GM19463 (cell line): ENCODE results near the gene PIEZO1.

Source experiments
- ATAC-seq: cut with Tn5 transposase; IDR thresholded peaks from one replicate; pipeline ENCODE4 v1.9.1; 2021; ENCODE audit warnings: mild to moderate bottlenecking, moderate library complexity; ENCODE audit not compliant: unreplicated experiment

Gene PIEZO1

GRCh38 chr16:88816736-88817535 lies 31.9 kb upstream of the PIEZO1 start:
- ATAC-seq = no peak

- ATAC-seq = no peak
Observed at GRCh38 chr16:88815901-88816589, 31.0 kb upstream of the PIEZO1 start.

GRCh38 chr16:88815227-88815626 lies 30.2 kb upstream of the PIEZO1 start:
- ATAC-seq = no peak

GRCh38 chr16:88814144-88814502 lies 29.1 kb upstream of the PIEZO1 start:
- no peak for ATAC-seq

GRCh38 chr16:88813269-88814143 lies 28.5 kb upstream of the PIEZO1 start:
- no peak for ATAC-seq

- ATAC-seq = no peak
Observed at GRCh38 chr16:88812513-88813268, 27.7 kb upstream of the PIEZO1 start.

- ATAC-seq = peak; percentile 67
Observed at GRCh38 chr16:88811769-88812512, 26.9 kb upstream of the PIEZO1 start, which contains the start of gene APRT. Gene APRT (minus strand): TSS chr16:88811928. CDS start chr16:88811899, 29 bp downstream.

GRCh38 chr16:88810912-88811768 lies 26.1 kb upstream of the PIEZO1 start:
- peak; percentile 35 for ATAC-seq

GRCh38 chr16:88810166-88810911 lies 25.3 kb upstream of the PIEZO1 start:
- no peak for ATAC-seq

- ATAC-seq = no peak
Observed at GRCh38 chr16:88809676-88810165, 24.7 kb upstream of the PIEZO1 start.

- ATAC-seq = no peak
Observed at GRCh38 chr16:88809068-88809675, 24.2 kb upstream of the PIEZO1 start.

- no peak for ATAC-seq
Observed at GRCh38 chr16:88807626-88808453, 22.8 kb upstream of the PIEZO1 start.

- ATAC-seq = no peak
Observed at GRCh38 chr16:88807142-88807625, 22.2 kb upstream of the PIEZO1 start.

GRCh38 chr16:88806491-88807111 lies 21.6 kb upstream of the PIEZO1 start:
- no peak for ATAC-seq

- no peak for ATAC-seq
Observed at GRCh38 chr16:88805887-88806393, 20.9 kb upstream of the PIEZO1 start.

- ATAC-seq = no peak
Observed at GRCh38 chr16:88805340-88805715, 20.3 kb upstream of the PIEZO1 start.
